ENCODE data around the gene MIF. TPM values are rescaled to one million over a fixed set of nuclear protein-coding genes. Genes with fewer than 3 reads are reported as not detected.

Gene MIF
- total and polyA plus RNA-seq, 12 donors, result 49.4 to 2,556 (median 820) TPM

DNA sequence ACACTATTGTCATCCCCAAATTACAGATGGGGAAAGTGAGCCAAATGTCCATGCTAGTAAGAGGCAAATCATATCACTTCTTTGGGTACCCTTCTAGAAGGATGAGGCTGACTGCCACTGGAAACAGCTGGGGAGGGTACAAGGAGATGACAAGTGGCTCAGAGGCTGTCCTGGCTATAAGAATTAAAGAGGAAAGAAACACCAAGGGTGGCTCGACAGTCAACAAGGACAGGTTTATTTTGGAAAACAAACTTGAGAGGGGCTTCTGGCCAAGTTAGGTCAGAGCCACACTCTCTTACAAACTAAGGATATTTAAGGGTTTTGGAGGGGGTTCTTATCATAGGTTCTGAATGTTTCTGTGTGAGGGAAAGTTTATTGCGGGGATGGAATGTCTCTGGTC, 2.1 kb upstream of the MIF start:
- TF ChIP-seq POLR2A (IDR thresholded peaks at IDR 0.05), result no peak
- TF ChIP-seq, protein P1, sequence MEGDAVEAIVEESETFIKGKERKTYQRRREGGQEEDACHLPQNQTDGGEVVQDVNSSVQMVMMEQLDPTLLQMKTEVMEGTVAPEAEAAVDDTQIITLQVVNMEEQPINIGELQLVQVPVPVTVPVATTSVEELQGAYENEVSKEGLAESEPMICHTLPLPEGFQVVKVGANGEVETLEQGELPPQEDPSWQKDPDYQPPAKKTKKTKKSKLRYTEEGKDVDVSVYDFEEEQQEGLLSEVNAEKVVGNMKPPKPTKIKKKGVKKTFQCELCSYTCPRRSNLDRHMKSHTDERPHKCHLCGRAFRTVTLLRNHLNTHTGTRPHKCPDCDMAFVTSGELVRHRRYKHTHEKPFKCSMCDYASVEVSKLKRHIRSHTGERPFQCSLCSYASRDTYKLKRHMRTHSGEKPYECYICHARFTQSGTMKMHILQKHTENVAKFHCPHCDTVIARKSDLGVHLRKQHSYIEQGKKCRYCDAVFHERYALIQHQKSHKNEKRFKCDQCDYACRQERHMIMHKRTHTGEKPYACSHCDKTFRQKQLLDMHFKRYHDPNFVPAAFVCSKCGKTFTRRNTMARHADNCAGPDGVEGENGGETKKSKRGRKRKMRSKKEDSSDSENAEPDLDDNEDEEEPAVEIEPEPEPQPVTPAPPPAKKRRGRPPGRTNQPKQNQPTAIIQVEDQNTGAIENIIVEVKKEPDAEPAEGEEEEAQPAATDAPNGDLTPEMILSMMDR (IDR thresholded peaks at IDR 0.05), result no peak
- 86 to 95% (median 93%) methylated on average over 2 of the region's 2 CpGs for WGBS, 4 donors
- H3K36me3 ChIP-seq (replicated peaks in 1 of 2), result peaks cover 0 to 15% of the 10 kb centered on the region in 2 donors
- no peak overlapping the region for H3K27ac ChIP-seq
- intact Hi-C loops (cut with DNase I), result no loop called here
- no peaks in the 10 kb centered on the region for H3K27me3 ChIP-seq
- no peak overlapping the region for H3K4me3 ChIP-seq
- H3K9me3 ChIP-seq (replicated peaks in 1 of 3), result no peaks in the 10 kb centered on the region
- peaks cover 10 to 31% of the 10 kb centered on the region in 2 donors for H3K4me1 ChIP-seq (replicated peaks in 1 of 2)
- DNase-seq, result no peak

DNA sequence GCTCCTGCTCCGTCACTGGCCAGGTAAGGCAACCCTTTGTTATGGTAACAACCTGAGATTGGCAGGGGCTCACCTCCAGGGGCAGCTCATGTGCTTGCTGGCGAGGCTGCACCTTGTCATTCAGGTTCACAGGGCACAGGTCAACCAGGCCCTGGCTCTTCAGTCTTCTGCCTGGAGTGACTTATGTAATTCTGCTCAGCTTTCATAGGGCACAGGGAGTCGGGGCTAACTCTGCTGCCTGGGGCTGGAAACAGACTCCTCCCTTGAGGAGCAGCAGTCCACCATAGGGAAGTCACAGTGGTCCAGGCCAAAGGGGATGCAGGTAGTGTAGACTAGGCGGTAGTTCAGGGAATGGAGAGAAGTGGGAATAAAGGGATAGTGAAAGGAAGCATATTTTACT, 1.5 kb upstream of the MIF start:
- Histone ChIP-seq H3K4me1 (replicated peaks in 1 of 2) (peaks cover 9 to 31% of the 10 kb centered on the region in 2 donors), H3K27me3 (no peaks in the 10 kb centered on the region), H3K36me3 (replicated peaks in 1 of 2) (peaks cover 0 to 18% of the 10 kb centered on the region in 2 donors), H3K27ac (peak overlapping the region in 1 of 5 donors; percentile 97), H3K4me3 (no peak overlapping the region), H3K9me3 (replicated peaks in 1 of 3) (no peaks in the 10 kb centered on the region)
- TF ChIP-seq, protein P1 (IDR thresholded peaks at IDR 0.05), result no peak
- TF ChIP-seq POLR2A (IDR thresholded peaks at IDR 0.05), result no peak
- DNase-seq, result no peak
- 57 to 86% (median 80%) methylated on average over 4 of the region's 4 CpGs for WGBS, 4 donors
- intact Hi-C loops (cut with DNase I), result no loop called here

DNA sequence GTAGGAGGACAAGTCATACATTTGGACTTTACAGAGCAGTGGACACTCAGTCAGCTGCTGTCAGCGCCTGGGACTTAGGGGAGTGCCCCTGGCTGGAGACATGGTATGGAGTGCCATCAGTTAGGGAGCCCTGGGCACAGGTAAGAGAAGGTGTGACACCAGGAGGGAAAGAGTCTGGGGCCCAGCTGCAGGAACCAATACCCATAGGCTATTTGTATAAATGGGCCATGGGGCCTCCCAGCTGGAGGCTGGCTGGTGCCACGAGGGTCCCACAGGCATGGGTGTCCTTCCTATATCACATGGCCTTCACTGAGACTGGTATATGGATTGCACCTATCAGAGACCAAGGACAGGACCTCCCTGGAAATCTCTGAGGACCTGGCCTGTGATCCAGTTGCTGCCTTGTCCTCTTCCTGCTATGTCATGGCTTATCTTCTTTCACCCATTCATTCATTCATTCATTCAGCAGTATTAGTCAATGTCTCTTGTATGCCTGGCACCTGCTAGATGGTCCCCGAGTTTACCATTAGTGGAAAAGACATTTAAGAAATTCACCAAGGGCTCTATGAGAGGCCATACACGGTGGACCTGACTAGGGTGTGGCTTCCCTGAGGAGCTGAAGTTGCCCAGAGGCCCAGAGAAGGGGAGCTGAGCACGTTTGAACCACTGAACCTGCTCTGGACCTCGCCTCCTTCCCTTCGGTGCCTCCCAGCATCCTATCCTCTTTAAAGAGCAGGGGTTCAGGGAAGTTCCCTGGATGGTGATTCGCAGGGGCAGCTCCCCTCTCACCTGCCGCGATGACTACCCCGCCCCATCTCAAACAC, 850 bp upstream of the MIF start:
- WGBS, 4 donors, result 27 to 39% (median 32%) methylated on average over 6 to 11 of the region's 11 CpGs
- H3K36me3 ChIP-seq (replicated peaks in 1 of 2), result peaks cover 0 to 18% of the 10 kb centered on the region in 2 donors
- peaks cover 4 to 28% of the 10 kb centered on the region in 2 donors for H3K4me1 ChIP-seq (replicated peaks in 1 of 2)
- H3K27ac ChIP-seq, result peak overlapping the region; percentile 91 to 100 (median 97)
- no peaks in the 10 kb centered on the region for H3K9me3 ChIP-seq (replicated peaks in 1 of 3)
- no peak for TF ChIP-seq POLR2A (IDR thresholded peaks at IDR 0.05)
- TF ChIP-seq, protein P1 (IDR thresholded peaks at IDR 0.05), result no peak
- intact Hi-C loops (cut with DNase I), result no loop called here
- DNase-seq, result no peak
- H3K27me3 ChIP-seq, result no peaks in the 10 kb centered on the region
- peak overlapping the region in 3 of 4 donors; percentile 19 to 89 (median 43) for H3K4me3 ChIP-seq

DNA sequence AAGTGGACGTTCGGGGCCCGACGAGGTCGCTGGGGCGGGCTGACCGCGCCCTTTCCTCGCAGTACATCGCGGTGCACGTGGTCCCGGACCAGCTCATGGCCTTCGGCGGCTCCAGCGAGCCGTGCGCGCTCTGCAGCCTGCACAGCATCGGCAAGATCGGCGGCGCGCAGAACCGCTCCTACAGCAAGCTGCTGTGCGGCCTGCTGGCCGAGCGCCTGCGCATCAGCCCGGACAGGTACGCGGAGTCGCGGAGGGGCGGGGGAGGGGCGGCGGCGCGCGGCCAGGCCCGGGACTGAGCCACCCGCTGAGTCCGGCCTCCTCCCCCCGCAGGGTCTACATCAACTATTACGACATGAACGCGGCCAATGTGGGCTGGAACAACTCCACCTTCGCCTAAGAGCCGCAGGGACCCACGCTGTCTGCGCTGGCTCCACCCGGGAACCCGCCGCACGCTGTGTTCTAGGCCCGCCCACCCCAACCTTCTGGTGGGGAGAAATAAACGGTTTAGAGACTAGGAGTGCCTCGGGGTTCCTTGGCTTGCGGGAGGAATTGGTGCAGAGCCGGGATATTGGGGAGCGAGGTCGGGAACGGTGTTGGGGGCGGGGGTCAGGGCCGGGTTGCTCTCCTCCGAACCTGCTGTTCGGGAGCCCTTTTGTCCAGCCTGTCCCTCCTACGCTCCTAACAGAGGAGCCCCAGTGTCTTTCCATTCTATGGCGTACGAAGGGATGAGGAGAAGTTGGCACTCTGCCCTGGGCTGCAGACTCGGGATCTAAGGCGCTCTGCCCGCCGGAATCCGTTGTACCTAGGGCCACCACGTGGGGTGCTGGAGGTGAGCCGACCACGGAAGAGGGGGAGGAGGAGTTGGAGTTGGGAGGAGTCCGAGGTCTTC, 771 bp downstream of the MIF start:
- H3K36me3 ChIP-seq (replicated peaks in 1 of 2), result peaks cover 0 to 18% of the 10 kb centered on the region in 2 donors
- DNase-seq, result peak; percentile 75 to 88 (median 84)
- TF ChIP-seq, protein P1 (IDR thresholded peaks at IDR 0.05), result peak in 4 of 6 experiments; percentile 17 to 40 (median 28)
- peak in 1 of 2 donors; percentile 33 for TF ChIP-seq POLR2A (IDR thresholded peaks at IDR 0.05)
- H3K27ac ChIP-seq, result peak overlapping the region; percentile 91 to 100 (median 97)
- whole genome bisulfite sequencing, 4 donors, result 1 to 2% (median 1%) methylated on average over 31 to 79 of the region's 79 CpGs
- peak overlapping the region; percentile 31 to 89 (median 64) for H3K4me3 ChIP-seq
- no peaks in the 10 kb centered on the region for H3K27me3 ChIP-seq
- intact Hi-C loops (cut with DNase I), result no loop called here
- peaks cover 0 to 24% of the 10 kb centered on the region in 2 donors for H3K4me1 ChIP-seq (replicated peaks in 1 of 2)
- H3K9me3 ChIP-seq (replicated peaks in 1 of 3), result no peaks in the 10 kb centered on the region
